ES-I3 (cell line): ENCODE data around the gene A1CF.

Source experiments
- H3K36me3 ChIP-seq: 2 replicates; pipeline ENCODE4 v1.6.1; 2013; ENCODE audit warnings: mild to moderate bottlenecking, low read length, control low read depth, moderate library complexity; ENCODE audit not compliant: insufficient read depth
- H3K4me1 ChIP-seq: 2 replicates; pipeline ENCODE4 v1.6.1; 2013; ENCODE audit warnings: mild to moderate bottlenecking, control low read depth, low read length; ENCODE audit not compliant: insufficient read depth
- H3K9ac ChIP-seq: 2 replicates; pipeline ENCODE4 v1.6.1; 2013; ENCODE audit warnings: low read depth, mild to moderate bottlenecking, low read length, moderate library complexity
- H3K9me3 ChIP-seq: 2 replicates; pipeline ENCODE4 v1.6.1; 2013; ENCODE audit warnings: mild to moderate bottlenecking, low read length, moderate library complexity; ENCODE audit not compliant: control insufficient read depth, insufficient read depth

A1CF gene

GRCh38 chr10:50850578-50851230, 34.7 kb downstream of the A1CF start:
- no peaks in the 10 kb centered on the region for H3K36me3 ChIP-seq
- H3K4me1 ChIP-seq = peaks cover 7% of the 10 kb centered on the region; the same call in 1 of the 2 replicates
- H3K9me3 ChIP-seq = no peaks in the 10 kb centered on the region
- no peak overlapping the region for H3K9ac ChIP-seq

DNA sequence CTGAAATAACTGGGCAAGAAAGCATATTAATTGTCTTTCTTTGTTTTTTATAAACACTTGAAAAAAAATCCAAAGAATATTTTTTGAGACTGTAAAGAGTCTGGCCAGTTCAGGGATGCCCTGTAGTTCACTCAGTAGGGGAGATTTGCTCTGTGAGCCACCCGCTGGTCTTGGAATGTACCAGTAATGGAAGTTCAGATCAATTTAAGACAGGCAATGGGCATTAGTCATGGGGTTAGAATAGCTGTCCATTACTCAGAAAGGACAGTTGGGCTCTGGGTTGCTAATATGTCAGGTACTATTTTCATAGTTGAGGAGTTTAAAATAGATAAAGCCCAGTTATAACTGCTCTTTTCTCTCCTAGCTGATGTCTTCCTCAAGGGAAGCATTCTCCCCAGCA, 38.7 kb downstream of the A1CF start:
- H3K36me3 ChIP-seq = no peaks in the 10 kb centered on the region
- H3K9ac ChIP-seq = no peak overlapping the region
- peaks cover 7% of the 10 kb centered on the region; the same call in 1 of the 2 replicates for H3K4me1 ChIP-seq
- no peaks in the 10 kb centered on the region for H3K9me3 ChIP-seq

DNA sequence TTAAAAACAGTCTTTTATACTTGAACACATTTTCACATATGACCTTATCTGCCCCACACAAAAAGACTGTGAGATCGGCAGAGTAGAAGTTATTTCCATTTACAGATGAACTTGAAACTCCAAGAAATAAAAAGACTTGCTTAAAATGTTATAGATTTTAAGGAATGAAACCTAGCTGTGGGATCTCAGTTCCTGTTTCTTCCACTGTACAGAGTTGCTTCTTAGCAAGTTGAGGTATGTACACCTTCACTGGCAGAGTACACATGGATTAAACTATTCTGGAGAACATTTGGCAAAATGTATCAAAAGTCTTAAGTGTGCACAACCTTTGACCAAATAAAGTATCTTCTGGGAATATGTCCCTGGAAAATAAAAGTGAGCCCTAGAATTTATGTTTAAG, 48.3 kb downstream of the A1CF start:
- H3K9ac ChIP-seq = no peak overlapping the region

GRCh38 chr10:50832171-50832751, 53.2 kb downstream of the A1CF start:
- H3K9ac ChIP-seq = no peak overlapping the region
- H3K4me1 ChIP-seq = no peaks in the 10 kb centered on the region

More for the DNA sequence above, 48.3 kb downstream of the A1CF start:
- H3K9me3 ChIP-seq = no peaks in the 10 kb centered on the region
- no peaks in the 10 kb centered on the region for H3K36me3 ChIP-seq
- no peaks in the 10 kb centered on the region for H3K4me1 ChIP-seq

GRCh38 chr10:50830066-50830465, 55.4 kb downstream of the A1CF start:
- Histone ChIP-seq H3K9me3 (no peaks in the 10 kb centered on the region), H3K4me1 (no peaks in the 10 kb centered on the region), H3K36me3 (no peaks in the 10 kb centered on the region), H3K9ac (no peak overlapping the region)

More at GRCh38 chr10:50832171-50832751, 53.2 kb downstream of the A1CF start:
- Histone ChIP-seq H3K9me3 (no peaks in the 10 kb centered on the region), H3K36me3 (no peaks in the 10 kb centered on the region)

DNA sequence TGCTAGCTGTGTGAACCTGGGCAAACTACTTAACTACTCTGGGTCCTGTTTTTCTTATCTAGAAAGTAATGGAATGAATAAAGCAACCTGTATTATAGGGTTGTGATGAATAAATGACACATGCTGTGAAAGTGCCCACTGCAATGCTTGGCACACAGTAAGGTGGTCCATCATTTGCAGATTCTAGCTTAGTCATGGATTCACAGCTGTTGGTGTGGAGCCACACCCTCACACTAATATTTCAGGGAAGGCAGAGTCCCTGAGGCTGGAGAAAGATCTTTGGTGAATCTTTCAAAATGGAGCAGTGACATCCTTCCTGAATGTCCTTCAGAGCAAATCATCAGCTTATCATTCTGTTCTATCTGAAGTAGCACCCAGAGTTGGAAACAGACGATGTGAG, 60.6 kb downstream of the A1CF start:
- Histone ChIP-seq H3K4me1 (no peaks in the 10 kb centered on the region), H3K9ac (no peak overlapping the region), H3K36me3 (no peaks in the 10 kb centered on the region), H3K9me3 (no peaks in the 10 kb centered on the region)

GRCh38 chr10:50823789-50824188, 61.6 kb downstream of the A1CF start:
- H3K4me1 ChIP-seq = no peaks in the 10 kb centered on the region
- H3K36me3 ChIP-seq = no peaks in the 10 kb centered on the region
- H3K9ac ChIP-seq = no peak overlapping the region
- H3K9me3 ChIP-seq = no peaks in the 10 kb centered on the region

DNA sequence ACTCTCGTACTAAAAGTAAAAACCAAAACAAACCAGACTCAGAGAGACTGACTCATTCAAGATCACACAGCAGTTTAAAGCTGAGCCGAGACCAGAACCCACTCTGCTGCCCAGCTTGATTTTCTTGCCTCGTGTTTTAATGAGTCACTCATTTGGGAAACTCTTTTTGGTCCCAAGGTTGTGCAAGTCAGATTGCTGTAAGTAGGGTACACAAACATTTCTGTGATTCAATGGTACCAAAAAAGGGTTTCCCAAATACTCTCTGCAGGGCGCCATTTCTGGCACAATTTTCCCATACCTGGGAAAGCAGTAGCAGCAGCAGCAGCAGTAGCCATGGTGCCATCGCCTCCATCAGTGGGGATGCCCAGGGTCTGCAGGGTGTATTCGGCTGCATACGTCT, 75.8 kb downstream of the A1CF start:
- peaks cover 6% of the 10 kb centered on the region; the same call in 1 of the 2 replicates for H3K4me1 ChIP-seq
- H3K36me3 ChIP-seq = no peaks in the 10 kb centered on the region
- H3K9ac ChIP-seq = no peak overlapping the region
- H3K9me3 ChIP-seq = no peaks in the 10 kb centered on the region

GRCh38 chr10:50807851-50808776, 77.3 kb downstream of the A1CF start:
- Histone ChIP-seq H3K9me3 (no peaks in the 10 kb centered on the region), H3K9ac (no peak overlapping the region), H3K36me3 (no peaks in the 10 kb centered on the region), H3K4me1 (peaks cover 6% of the 10 kb centered on the region; the same call in 1 of the 2 replicates)

DNA sequence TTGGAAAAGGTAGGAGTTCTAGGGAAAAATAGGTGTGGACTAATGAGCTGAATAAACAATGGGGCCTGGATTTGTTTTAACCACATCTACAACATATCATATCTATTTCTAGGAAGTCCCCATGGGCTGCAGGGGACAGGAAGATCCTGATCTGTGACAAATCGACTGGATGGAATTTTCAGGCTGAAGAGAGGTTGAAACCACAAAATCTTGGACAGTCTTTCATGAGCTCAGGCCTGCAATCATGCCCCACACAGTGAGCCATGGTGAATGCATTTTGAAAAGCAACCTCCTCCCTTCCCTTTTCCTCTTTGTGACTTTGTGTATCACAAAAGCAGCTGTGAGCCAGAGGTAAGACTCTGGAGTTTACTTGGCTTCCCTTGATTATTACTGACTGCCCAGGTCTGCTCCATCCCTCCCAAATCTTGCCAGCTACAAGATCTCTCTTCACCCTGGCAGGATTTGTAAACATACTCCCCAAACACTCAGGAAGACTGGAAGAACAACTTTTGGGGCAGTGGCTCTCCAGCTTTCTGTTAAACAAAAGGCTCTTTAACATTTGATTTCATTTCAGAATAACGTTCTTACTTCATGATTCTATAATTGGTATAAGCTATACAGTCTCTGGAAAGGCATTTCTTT, 79.3 kb downstream of the A1CF start:
- no peak overlapping the region for H3K9ac ChIP-seq
- H3K36me3 ChIP-seq = no peaks in the 10 kb centered on the region
- no peaks in the 10 kb centered on the region for H3K9me3 ChIP-seq
- H3K4me1 ChIP-seq = peaks cover 6% of the 10 kb centered on the region; the same call in 1 of the 2 replicates

DNA sequence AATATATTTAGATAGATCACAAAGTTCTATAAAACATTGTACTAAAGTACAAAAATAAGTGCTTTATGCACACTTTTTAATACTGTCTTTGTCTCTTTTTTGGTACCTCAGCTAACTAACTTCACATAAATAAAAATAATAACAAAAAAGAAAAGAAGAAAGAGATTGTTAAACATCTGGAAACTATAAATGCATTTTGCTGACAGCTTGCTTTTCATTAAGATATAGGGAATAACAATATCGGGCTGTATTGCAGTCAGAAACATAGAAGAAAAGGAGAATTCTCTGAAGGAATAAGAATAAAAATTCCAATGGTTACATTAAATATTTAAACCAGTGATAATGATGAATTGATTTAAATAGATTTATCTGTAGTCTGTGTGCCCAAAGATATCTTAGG, 85.8 kb downstream of the A1CF start:
- H3K9me3 ChIP-seq = no peaks in the 10 kb centered on the region
- H3K9ac ChIP-seq = no peak overlapping the region
- H3K36me3 ChIP-seq = no peaks in the 10 kb centered on the region
- H3K4me1 ChIP-seq = no peaks in the 10 kb centered on the region

DNA sequence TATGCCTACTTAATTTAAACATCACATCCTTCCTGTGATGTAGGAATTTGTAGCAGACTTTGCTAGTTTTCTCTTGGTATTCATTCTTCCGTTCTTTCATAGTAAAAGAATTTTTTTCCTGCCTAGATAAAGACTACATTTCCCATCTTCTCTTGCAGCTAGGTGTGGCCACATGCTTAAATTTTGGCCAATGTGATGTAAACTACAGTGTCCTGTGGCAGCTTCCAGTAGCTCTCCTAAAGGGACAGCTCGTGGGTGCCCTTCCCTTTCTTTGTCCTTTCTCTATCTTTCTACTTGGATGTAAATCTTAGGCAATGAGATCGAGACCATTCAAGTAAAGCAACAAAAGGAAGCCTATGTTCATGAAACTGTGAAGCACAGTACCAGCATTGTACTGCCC, 87.1 kb downstream of the A1CF start:
- no peaks in the 10 kb centered on the region for H3K36me3 ChIP-seq
- no peaks in the 10 kb centered on the region for H3K4me1 ChIP-seq
- H3K9me3 ChIP-seq = no peaks in the 10 kb centered on the region

DNA sequence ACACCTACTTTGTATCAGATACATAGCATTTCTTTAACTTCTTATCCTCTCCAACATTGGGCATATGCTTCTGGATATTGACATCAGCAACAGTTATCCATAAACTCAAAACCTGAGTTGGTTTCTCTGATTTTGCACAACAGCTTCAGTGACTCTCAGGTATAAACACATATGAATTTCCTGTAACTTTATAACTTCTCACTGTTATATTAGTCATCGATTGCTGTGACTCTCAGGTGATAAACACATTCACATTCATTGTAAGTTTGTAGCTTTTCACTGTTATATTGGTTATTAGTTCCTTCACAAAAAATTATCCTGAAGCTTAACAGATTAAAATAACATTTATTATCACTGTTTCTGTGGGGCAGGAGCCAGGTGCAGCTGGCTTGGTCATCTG, 88.7 kb downstream of the A1CF start:
- Histone ChIP-seq H3K9me3 (no peaks in the 10 kb centered on the region), H3K36me3 (no peaks in the 10 kb centered on the region), H3K9ac (no peak overlapping the region), H3K4me1 (no peaks in the 10 kb centered on the region)

More for the DNA sequence above, 87.1 kb downstream of the A1CF start:
- no peak overlapping the region for H3K9ac ChIP-seq

DNA sequence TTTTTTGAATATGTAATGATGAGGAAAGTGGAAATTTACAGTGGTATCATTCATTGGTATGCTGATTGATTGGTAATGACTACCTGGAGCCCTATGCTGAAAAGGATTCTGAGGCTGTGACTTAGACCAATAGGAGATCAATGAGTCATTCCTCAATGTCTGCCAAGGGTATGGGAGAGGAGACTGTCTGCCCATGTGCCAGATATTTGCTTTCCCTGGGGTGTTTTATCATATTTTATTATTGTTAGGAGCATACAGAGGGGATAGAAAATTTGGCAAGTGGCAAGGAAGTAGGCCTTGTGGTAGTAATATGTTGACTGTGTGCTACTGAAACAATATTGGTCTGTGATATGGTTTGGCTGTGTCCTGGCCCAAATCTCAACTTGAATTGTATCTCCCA, 90.9 kb downstream of the A1CF start:
- Histone ChIP-seq H3K9ac (no peak overlapping the region), H3K36me3 (no peaks in the 10 kb centered on the region), H3K9me3 (no peaks in the 10 kb centered on the region), H3K4me1 (no peaks in the 10 kb centered on the region)
